GM12878 (cell line): ENCODE results near the gene SGSH. TPM values are rescaled to one million over a fixed set of nuclear protein-coding genes. Genes with fewer than 3 reads are reported as not detected.

Experiments used
- HDAC6 ChIP-seq: fragments of 200-600 bp; sonication (generic); IDR thresholded peaks from one replicate; pipeline ENCODE4 v1.8.0; 2017; ENCODE audit warnings: antibody characterized with exemption; ENCODE audit not compliant: unreplicated experiment
- HDGF ChIP-seq: fragments of 450-650 bp; IDR thresholded peaks from 2 replicates; pipeline ENCODE4 v1.6.1; 2016; ENCODE audit warnings: antibody characterized with exemption
- polyA plus RNA-seq, 11 experiments: library from polyadenylated mRNA; depleted of rRNA in 4 of 11; unstranded in 6 of 11; stranded (reverse) in 5 of 11; fragments of >200 nt; fragmentation: Nextera tagmentation in 4 of 11; fragmentation: Illumina TruSeq in 1 of 11; extraction: Ambion mirVana in 4 of 11; extraction: Trizol in 1 of 11; gene quantifications; 1 replicate in 1 of 11; 2 replicates in 10 of 11; pipeline versions ENCODE4 v1.2.1 to v1.2.3, GENCODE V29; 2011 to 2016; ENCODE audit warnings: inconsistent platforms in 2 of 11, missing spikeins in 2 of 11, low read depth in 1 of 11
- total RNA-seq, 4 experiments: library from RNA; depleted of rRNA in 3 of 4; stranded (reverse); fragments of >200 nt in 3 of 4; fragmentation: Illumina TruSeq in 1 of 4; extraction: Trizol in 1 of 4; gene quantifications; 2 replicates each; pipeline versions ENCODE4 v1.2.1 to v1.2.3, GENCODE V29; 2013 to 2021
- TF ChIP-seq, protein P1 (sequence below): fragments of 450-650 bp; IDR thresholded peaks from 2 replicates; pipeline ENCODE4 v1.6.1; 2018; ENCODE audit warnings: mild to moderate bottlenecking, low read depth, moderate library complexity; ENCODE audit not compliant: partially characterized antibody
- TF ChIP-seq, protein P2 (sequence below): IDR thresholded peaks from 2 replicates; pipeline ENCODE4 v1.6.1; 2012; ENCODE audit warnings: mild to moderate bottlenecking, low read depth, low read length

Gene SGSH
- total and polyA plus RNA-seq, 10 of the 15 experiments (the other 5 are each of a cell fraction or from before 2014, with no cell fraction given), result 0.13 to 17.2 (median 6.0) TPM

DNA sequence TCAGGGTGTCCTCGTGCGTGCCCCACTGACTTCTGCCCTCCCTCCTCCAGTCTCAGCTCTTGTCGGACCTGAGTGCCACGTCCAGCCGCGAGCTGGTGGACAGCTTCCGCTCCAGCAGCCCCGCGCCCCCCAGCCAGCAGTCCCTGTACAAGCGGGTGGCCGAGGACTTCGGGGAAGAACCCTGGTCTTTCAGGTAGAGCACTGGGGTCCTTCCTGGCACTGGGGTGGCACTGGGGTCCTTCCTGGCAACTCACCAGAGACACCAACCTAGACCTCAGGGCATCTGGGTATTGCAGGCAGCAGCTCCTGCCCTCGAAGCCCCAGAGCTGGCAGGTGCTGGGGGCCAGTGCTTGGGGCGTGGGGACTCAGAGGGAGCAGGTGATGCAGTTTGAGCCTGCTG lies 25.0 kb downstream of the SGSH start (continued):
- TF ChIP-seq, protein P1, sequence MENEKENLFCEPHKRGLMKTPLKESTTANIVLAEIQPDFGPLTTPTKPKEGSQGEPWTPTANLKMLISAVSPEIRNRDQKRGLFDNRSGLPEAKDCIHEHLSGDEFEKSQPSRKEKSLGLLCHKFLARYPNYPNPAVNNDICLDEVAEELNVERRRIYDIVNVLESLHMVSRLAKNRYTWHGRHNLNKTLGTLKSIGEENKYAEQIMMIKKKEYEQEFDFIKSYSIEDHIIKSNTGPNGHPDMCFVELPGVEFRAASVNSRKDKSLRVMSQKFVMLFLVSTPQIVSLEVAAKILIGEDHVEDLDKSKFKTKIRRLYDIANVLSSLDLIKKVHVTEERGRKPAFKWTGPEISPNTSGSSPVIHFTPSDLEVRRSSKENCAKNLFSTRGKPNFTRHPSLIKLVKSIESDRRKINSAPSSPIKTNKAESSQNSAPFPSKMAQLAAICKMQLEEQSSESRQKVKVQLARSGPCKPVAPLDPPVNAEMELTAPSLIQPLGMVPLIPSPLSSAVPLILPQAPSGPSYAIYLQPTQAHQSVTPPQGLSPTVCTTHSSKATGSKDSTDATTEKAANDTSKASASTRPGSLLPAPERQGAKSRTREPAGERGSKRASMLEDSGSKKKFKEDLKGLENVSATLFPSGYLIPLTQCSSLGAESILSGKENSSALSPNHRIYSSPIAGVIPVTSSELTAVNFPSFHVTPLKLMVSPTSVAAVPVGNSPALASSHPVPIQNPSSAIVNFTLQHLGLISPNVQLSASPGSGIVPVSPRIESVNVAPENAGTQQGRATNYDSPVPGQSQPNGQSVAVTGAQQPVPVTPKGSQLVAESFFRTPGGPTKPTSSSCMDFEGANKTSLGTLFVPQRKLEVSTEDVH, result no peak
- TF ChIP-seq, protein P2, sequence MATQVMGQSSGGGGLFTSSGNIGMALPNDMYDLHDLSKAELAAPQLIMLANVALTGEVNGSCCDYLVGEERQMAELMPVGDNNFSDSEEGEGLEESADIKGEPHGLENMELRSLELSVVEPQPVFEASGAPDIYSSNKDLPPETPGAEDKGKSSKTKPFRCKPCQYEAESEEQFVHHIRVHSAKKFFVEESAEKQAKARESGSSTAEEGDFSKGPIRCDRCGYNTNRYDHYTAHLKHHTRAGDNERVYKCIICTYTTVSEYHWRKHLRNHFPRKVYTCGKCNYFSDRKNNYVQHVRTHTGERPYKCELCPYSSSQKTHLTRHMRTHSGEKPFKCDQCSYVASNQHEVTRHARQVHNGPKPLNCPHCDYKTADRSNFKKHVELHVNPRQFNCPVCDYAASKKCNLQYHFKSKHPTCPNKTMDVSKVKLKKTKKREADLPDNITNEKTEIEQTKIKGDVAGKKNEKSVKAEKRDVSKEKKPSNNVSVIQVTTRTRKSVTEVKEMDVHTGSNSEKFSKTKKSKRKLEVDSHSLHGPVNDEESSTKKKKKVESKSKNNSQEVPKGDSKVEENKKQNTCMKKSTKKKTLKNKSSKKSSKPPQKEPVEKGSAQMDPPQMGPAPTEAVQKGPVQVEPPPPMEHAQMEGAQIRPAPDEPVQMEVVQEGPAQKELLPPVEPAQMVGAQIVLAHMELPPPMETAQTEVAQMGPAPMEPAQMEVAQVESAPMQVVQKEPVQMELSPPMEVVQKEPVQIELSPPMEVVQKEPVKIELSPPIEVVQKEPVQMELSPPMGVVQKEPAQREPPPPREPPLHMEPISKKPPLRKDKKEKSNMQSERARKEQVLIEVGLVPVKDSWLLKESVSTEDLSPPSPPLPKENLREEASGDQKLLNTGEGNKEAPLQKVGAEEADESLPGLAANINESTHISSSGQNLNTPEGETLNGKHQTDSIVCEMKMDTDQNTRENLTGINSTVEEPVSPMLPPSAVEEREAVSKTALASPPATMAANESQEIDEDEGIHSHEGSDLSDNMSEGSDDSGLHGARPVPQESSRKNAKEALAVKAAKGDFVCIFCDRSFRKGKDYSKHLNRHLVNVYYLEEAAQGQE, result no peak
- no peak for TF ChIP-seq HDGF
- no peak for TF ChIP-seq HDAC6
